Trophoblast cell (in vitro differentiated cells and primary cell): ENCODE results near the gene FOXP4.

Source experiments
- DNase-seq, 2 donors: peaks; one replicate each; pipeline ENCODE4 v3.0.0-alpha.2; 2016
- H2AFZ ChIP-seq: 2 replicates; pipeline ENCODE4 v1.6.1; 2013; ENCODE audit warnings: low read length, moderate library complexity, mild to moderate bottlenecking; ENCODE audit not compliant: insufficient read depth, poor library complexity
- H2AK5ac ChIP-seq: 2 replicates; pipeline ENCODE4 v1.6.1; 2013; ENCODE audit warnings: mild to moderate bottlenecking, low read length
- H2BK120ac ChIP-seq: 2 replicates; pipeline ENCODE4 v1.6.1; 2013; ENCODE audit warnings: low read length, mild to moderate bottlenecking, moderate library complexity; ENCODE audit not compliant: insufficient read depth, poor library complexity
- H2BK12ac ChIP-seq: 2 replicates; pipeline ENCODE4 v1.6.1; 2013; ENCODE audit warnings: mild to moderate bottlenecking, low read length, moderate library complexity
- H2BK5ac ChIP-seq: 2 replicates; pipeline ENCODE4 v1.6.1; 2013; ENCODE audit warnings: low read length, low read depth, moderate library complexity, mild to moderate bottlenecking; ENCODE audit not compliant: poor library complexity
- H3K14ac ChIP-seq: 2 replicates; pipeline ENCODE4 v1.6.1; 2013; ENCODE audit warnings: mild to moderate bottlenecking, low read length
- H3K18ac ChIP-seq: 2 replicates; pipeline ENCODE4 v1.6.1; 2013; ENCODE audit warnings: mild to moderate bottlenecking, low read length
- H3K23ac ChIP-seq: 2 replicates; pipeline ENCODE4 v1.6.1; 2013; ENCODE audit warnings: low read length
- H3K27ac ChIP-seq: 2 replicates; pipeline ENCODE4 v1.5.1; 2013; ENCODE audit warnings: low read depth, mild to moderate bottlenecking, inconsistent platforms, low read length, moderate library complexity
- H3K27me3 ChIP-seq: 2 replicates; pipeline ENCODE4 v1.6.1; 2013; ENCODE audit warnings: inconsistent platforms, mild to moderate bottlenecking, low read length, moderate library complexity; ENCODE audit not compliant: insufficient read depth
- H3K36me3 ChIP-seq, 2 experiments: 1 replicate in 1 of 2; 2 replicates in 1 of 2; pipeline ENCODE4 v1.6.1; 2013; ENCODE audit warnings: low read length in 2 of 2, mild to moderate bottlenecking in 2 of 2, moderate library complexity in 1 of 2; ENCODE audit not compliant: insufficient read depth in 2 of 2, control insufficient read depth in 1 of 2
- H3K4ac ChIP-seq: 2 replicates; pipeline ENCODE4 v1.6.1; 2013; ENCODE audit warnings: low read depth, mild to moderate bottlenecking, low read length, moderate library complexity
- H3K4me1 ChIP-seq, 2 experiments: 1 replicate in 1 of 2; 2 replicates in 1 of 2; pipeline ENCODE4 v1.6.1; 2013; ENCODE audit warnings: low read length in 2 of 2, mild to moderate bottlenecking in 2 of 2, moderate library complexity in 1 of 2; ENCODE audit not compliant: insufficient read depth in 2 of 2, control insufficient read depth in 1 of 2
- H3K4me2 ChIP-seq: 2 replicates; pipeline ENCODE4 v1.6.1; 2013; ENCODE audit warnings: inconsistent platforms, mild to moderate bottlenecking, low read length, moderate library complexity
- H3K4me3 ChIP-seq: 2 replicates; pipeline ENCODE4 v1.5.1; 2013; ENCODE audit warnings: mild to moderate bottlenecking, low read depth, low read length, inconsistent platforms
- H3K79me1 ChIP-seq: one replicate; pipeline ENCODE4 v1.6.1; 2013; ENCODE audit warnings: low read length
- H3K79me2 ChIP-seq: 2 replicates; pipeline ENCODE4 v1.6.1; 2013; ENCODE audit warnings: low read length, mild to moderate bottlenecking; ENCODE audit not compliant: control insufficient read depth, insufficient read depth, poor library complexity
- H3K9ac ChIP-seq: 2 replicates; pipeline ENCODE4 v1.6.1; 2013; ENCODE audit warnings: mild to moderate bottlenecking, low read length
- H3K9me3 ChIP-seq: 2 replicates; pipeline ENCODE4 v1.6.1; 2013; ENCODE audit warnings: low read depth, mild to moderate bottlenecking, control low read depth, inconsistent platforms, low read length; ENCODE audit not compliant: insufficient read depth
- H4K12ac ChIP-seq: 2 replicates; pipeline ENCODE4 v1.6.1; 2013; ENCODE audit warnings: low read depth, mild to moderate bottlenecking, low read length, moderate library complexity
- H4K8ac ChIP-seq: 2 replicates; pipeline ENCODE4 v1.6.1; 2013; ENCODE audit warnings: low read depth, mild to moderate bottlenecking, low read length, moderate library complexity
- H4K91ac ChIP-seq: one replicate; pipeline ENCODE4 v1.6.1; 2013; ENCODE audit warnings: low read depth, mild to moderate bottlenecking, low read length, moderate library complexity
- WGBS: extraction: QIAGEN DNeasy Blood & Tissue Kit; methylation state at CpG from one replicate; pipeline ENCODE4 v1.1.7; 2013; ENCODE audit warnings: missing lambda C conversion rate; ENCODE audit not compliant: insufficient read length, insufficient coverage; ENCODE audit errors: extremely low coverage; 5-methylcytosine and 5-hydroxymethylcytosine counted together

The FOXP4 gene

DNA sequence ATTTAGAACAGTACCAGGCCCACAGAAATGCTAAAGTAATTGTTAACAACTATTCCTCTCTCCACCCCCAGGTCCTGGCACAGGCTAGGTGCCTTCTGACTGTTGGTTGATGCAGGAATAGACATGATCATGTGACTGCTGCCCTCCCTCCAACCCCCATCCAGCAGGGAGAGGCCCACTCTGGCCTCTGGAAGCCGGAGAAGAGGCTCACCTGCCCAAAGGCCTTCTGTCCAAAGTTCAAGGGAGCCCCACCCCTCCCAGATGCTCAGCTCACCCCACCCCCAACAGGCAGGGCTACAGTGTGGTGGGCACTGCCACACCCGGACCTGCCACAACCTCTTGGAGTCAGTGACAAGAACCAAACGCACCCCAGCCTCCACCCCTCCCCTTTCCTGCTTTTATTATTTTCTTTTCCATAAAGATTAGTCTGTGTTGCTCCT lies 26.9 kb upstream of the FOXP4 start:
- H3K14ac ChIP-seq: no peak overlapping the region
- peaks cover 0 to 4% of the 10 kb centered on the region in 2 experiments for H3K4me1 ChIP-seq
- H3K18ac ChIP-seq: no peak overlapping the region
- H3K23ac ChIP-seq: no peak overlapping the region
- H3K79me1 ChIP-seq: no peaks in the 10 kb centered on the region
- no peak overlapping the region for H4K91ac ChIP-seq
- no peak overlapping the region for H2BK120ac ChIP-seq
- H2AFZ ChIP-seq: no peak overlapping the region
- H4K12ac ChIP-seq: no peak overlapping the region
- no peak overlapping the region for H3K27ac ChIP-seq
- H3K4ac ChIP-seq: no peak overlapping the region
- no peak for DNase-seq
- H3K27me3 ChIP-seq: peaks cover 4% of the 10 kb centered on the region
- no peaks in the 10 kb centered on the region for H3K79me2 ChIP-seq
- no peaks in the 10 kb centered on the region for H3K9me3 ChIP-seq
- no peak overlapping the region for H3K4me2 ChIP-seq
- WGBS: no CpG with 5 or more reads among the region's 3 CpGs
- no peak overlapping the region for H2AK5ac ChIP-seq
- H3K4me3 ChIP-seq: no peak overlapping the region
- H2BK12ac ChIP-seq: no peak overlapping the region
- no peak overlapping the region for H2BK5ac ChIP-seq
- no peak overlapping the region for H4K8ac ChIP-seq
- no peak overlapping the region for H3K9ac ChIP-seq
- H3K36me3 ChIP-seq: no peaks in the 10 kb centered on the region

GRCh38 chr6:41519745-41520699 lies 26.2 kb upstream of the FOXP4 start:
- H3K14ac ChIP-seq: no peak overlapping the region
- no peak overlapping the region for H4K8ac ChIP-seq
- no peak overlapping the region for H3K18ac ChIP-seq
- H3K9me3 ChIP-seq: peaks cover 1% of the 10 kb centered on the region
- no peaks in the 10 kb centered on the region for H3K79me2 ChIP-seq
- H3K4me1 ChIP-seq: peaks cover 0 to 4% of the 10 kb centered on the region in 2 experiments
- H3K27me3 ChIP-seq: peaks cover 4% of the 10 kb centered on the region
- no peak overlapping the region for H3K4me2 ChIP-seq
- H3K23ac ChIP-seq: no peak overlapping the region
- H2AK5ac ChIP-seq: no peak overlapping the region
- H2BK120ac ChIP-seq: no peak overlapping the region
- no peaks in the 10 kb centered on the region for H3K36me3 ChIP-seq
- H4K12ac ChIP-seq: no peak overlapping the region
- H3K9ac ChIP-seq: no peak overlapping the region
- no peaks in the 10 kb centered on the region for H3K79me1 ChIP-seq
- no peak overlapping the region for H3K4ac ChIP-seq
- no peak for DNase-seq
- no peak overlapping the region for H3K27ac ChIP-seq
- no peak overlapping the region for H4K91ac ChIP-seq
- no peak overlapping the region for H2BK5ac ChIP-seq
- H2AFZ ChIP-seq: no peak overlapping the region
- H3K4me3 ChIP-seq: no peak overlapping the region
- H2BK12ac ChIP-seq: no peak overlapping the region
- WGBS: no CpG with 5 or more reads among the region's 8 CpGs

DNA sequence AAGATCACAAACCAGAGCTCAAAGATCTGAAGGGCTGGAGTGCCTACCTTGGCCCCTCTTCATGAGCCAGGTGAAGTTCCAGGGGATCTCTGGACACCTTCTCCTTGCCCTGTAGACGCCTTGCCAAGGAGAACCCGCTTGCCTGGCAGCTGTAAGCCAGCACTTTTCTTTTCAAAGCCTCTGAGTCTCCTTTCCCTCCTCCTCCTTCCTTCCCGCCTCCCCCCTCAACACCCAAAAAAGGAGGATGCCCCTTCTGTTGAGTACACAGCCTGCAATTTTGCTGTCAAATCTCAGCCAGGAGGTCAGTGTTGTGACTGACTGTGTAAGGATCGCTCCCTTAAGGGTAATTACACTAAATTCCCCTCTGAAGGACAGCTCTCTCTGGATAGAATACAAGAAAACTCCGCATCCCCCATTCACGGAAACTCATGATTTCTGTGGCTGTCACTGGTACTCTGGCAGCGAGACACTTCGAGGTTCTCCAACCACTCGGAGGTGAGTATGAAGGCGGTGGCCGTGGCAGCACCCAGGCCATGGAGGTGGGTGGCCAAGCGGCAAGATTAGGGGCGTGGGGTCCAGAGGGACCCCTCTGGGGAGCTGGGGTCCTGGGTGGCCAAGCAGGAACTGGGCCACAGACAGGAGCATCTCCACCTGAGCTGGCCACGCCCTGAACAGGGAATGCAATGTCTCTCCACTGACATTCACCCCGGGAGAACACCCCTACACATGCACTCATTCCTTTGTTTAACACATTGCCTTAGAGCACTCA lies 23.2 kb upstream of the FOXP4 start:
- Histone ChIP-seq H2BK5ac (no peak overlapping the region), H2AK5ac (no peak overlapping the region), H3K4me1 (peaks cover 0 to 4% of the 10 kb centered on the region in 2 experiments), H3K9ac (no peak overlapping the region), H3K4ac (no peak overlapping the region), H2BK12ac (no peak overlapping the region), H2BK120ac (no peak overlapping the region), H2AFZ (no peak overlapping the region), H3K14ac (no peak overlapping the region), H3K23ac (no peak overlapping the region), H3K4me2 (no peak overlapping the region), H3K79me1 (no peaks in the 10 kb centered on the region), H4K12ac (no peak overlapping the region), H3K18ac (no peak overlapping the region), H4K8ac (no peak overlapping the region), H3K36me3 (no peaks in the 10 kb centered on the region), H3K27ac (no peak overlapping the region), H3K9me3 (peaks cover 1% of the 10 kb centered on the region), H4K91ac (no peak overlapping the region), H3K79me2 (no peaks in the 10 kb centered on the region), H3K27me3 (peaks cover 4% of the 10 kb centered on the region), H3K4me3 (no peak overlapping the region)
- DNase-seq: no peak
- no CpG with 5 or more reads among the region's 15 CpGs for WGBS

- DNase-seq: no peak
- no peak overlapping the region for H3K4ac ChIP-seq
- H2BK120ac ChIP-seq: no peak overlapping the region
- H2AK5ac ChIP-seq: no peak overlapping the region
- no CpG with 5 or more reads among the region's 14 CpGs for WGBS
- H3K9me3 ChIP-seq: peaks cover 1% of the 10 kb centered on the region
- H3K4me3 ChIP-seq: no peak overlapping the region
- H3K27ac ChIP-seq: no peak overlapping the region
- H3K36me3 ChIP-seq: no peaks in the 10 kb centered on the region
- no peak overlapping the region for H3K4me2 ChIP-seq
- H3K79me1 ChIP-seq: no peaks in the 10 kb centered on the region
- H4K12ac ChIP-seq: no peak overlapping the region
- peaks cover 0 to 4% of the 10 kb centered on the region in 2 experiments for H3K4me1 ChIP-seq
- H3K23ac ChIP-seq: no peak overlapping the region
- H2AFZ ChIP-seq: no peak overlapping the region
- H3K14ac ChIP-seq: no peak overlapping the region
- no peak overlapping the region for H3K18ac ChIP-seq
- peaks cover 4% of the 10 kb centered on the region for H3K27me3 ChIP-seq
- H3K9ac ChIP-seq: no peak overlapping the region
- no peak overlapping the region for H2BK5ac ChIP-seq
- H2BK12ac ChIP-seq: no peak overlapping the region
- H3K79me2 ChIP-seq: no peaks in the 10 kb centered on the region
- no peak overlapping the region for H4K91ac ChIP-seq
- no peak overlapping the region for H4K8ac ChIP-seq
These were observed 22.1 kb upstream of the FOXP4 start for GRCh38 chr6:41523915-41524633.
